Keratinocyte (primary cell): ENCODE measurements around the gene C2orf81. TPM values are rescaled to one million over a fixed set of nuclear protein-coding genes. Genes with fewer than 3 reads are reported as not detected.

Source experiments
- DNase-seq: peaks from one replicate; pipeline ENCODE4 v3.0.0-alpha.2; 2011; ENCODE audit warnings: low read depth, missing footprints, low spot score
- FAIRE-seq: peaks from 2 replicates; lab custom pipeline; 2011; peaks lifted over from hg19 to GRCh38; lab: Jason Lieb, UNC
- H2AFZ ChIP-seq: 2 replicates; pipeline ENCODE4 v1.6.0; 2012; ENCODE audit warnings: low read length, control low read depth, inconsistent platforms; ENCODE audit not compliant: control insufficient read depth
- H3K27ac ChIP-seq: 2 replicates; pipeline ENCODE4 v1.5.1; 2011; ENCODE audit warnings: low read length; ENCODE audit not compliant: control insufficient read depth, insufficient read depth
- H3K27me3 ChIP-seq: 3 replicates; pipeline ENCODE4 v1.6.0; 2011; ENCODE audit warnings: low read length; ENCODE audit not compliant: control insufficient read depth, insufficient read depth; ENCODE audit errors: extremely low read depth
- H3K36me3 ChIP-seq, 2 experiments: 2 replicates in 1 of 2; 3 replicates in 1 of 2; pipeline ENCODE4 v1.5.1; 2011; ENCODE audit warnings: low read length in 2 of 2, mild to moderate bottlenecking in 1 of 2; ENCODE audit not compliant: control insufficient read depth in 2 of 2, insufficient read depth in 2 of 2; ENCODE audit errors: extremely low read depth in 1 of 2
- H3K4me1 ChIP-seq: 3 replicates; pipeline ENCODE4 v1.5.1; 2011; ENCODE audit warnings: low read length; ENCODE audit not compliant: control insufficient read depth, insufficient read depth; ENCODE audit errors: extremely low read depth
- H3K4me2 ChIP-seq: 3 replicates; pipeline ENCODE4 v1.6.0; 2011; ENCODE audit warnings: low read depth, low read length; ENCODE audit not compliant: control insufficient read depth, insufficient read depth; ENCODE audit errors: extremely low read depth
- H3K4me3 ChIP-seq, 3 experiments: fragments of 200-600 bp in 1 of 3; sonication (generic) in 1 of 3; 2 replicates in 2 of 3; 3 replicates in 1 of 3; pipeline ENCODE4 v1.5.1; 2011 to 2016; ENCODE audit warnings: low read length in 3 of 3, mild to moderate bottlenecking in 3 of 3, control low read depth in 2 of 3, inconsistent platforms in 1 of 3, low read depth in 1 of 3, mixed read lengths in 1 of 3, mixed run types in 1 of 3, moderate library complexity in 1 of 3; ENCODE audit not compliant: control insufficient read depth in 2 of 3, insufficient read depth in 2 of 3; ENCODE audit errors: extremely low read depth in 1 of 3
- H3K79me2 ChIP-seq: 2 replicates; pipeline ENCODE4 v1.6.0; 2012; ENCODE audit warnings: low read length; ENCODE audit not compliant: control insufficient read depth, insufficient read depth
- H3K9ac ChIP-seq: 3 replicates; pipeline ENCODE4 v1.6.0; 2011; ENCODE audit warnings: low read length; ENCODE audit not compliant: control insufficient read depth, insufficient read depth; ENCODE audit errors: extremely low read depth
- H3K9me1 ChIP-seq: 3 replicates; pipeline ENCODE4 v1.6.0; 2011; ENCODE audit warnings: low read length; ENCODE audit not compliant: control insufficient read depth, insufficient read depth; ENCODE audit errors: extremely low read depth
- H3K9me3 ChIP-seq: 2 replicates; pipeline ENCODE4 v1.5.1; 2012; ENCODE audit warnings: low read depth, low read length; ENCODE audit not compliant: control insufficient read depth
- H4K20me1 ChIP-seq: 3 replicates; pipeline ENCODE4 v1.6.0; 2011; ENCODE audit warnings: low read length; ENCODE audit not compliant: control insufficient read depth, insufficient read depth; ENCODE audit errors: extremely low read depth
- EZH2 ChIP-seq: IDR thresholded peaks from one replicate; pipeline ENCODE4 v1.6.1; 2012; ENCODE audit warnings: inconsistent platforms, mild to moderate bottlenecking, low read length, moderate library complexity
- dilution Hi-C: fragments of 300-500 bp; cut with MboI; formaldehyde crosslinking; loops from one replicate; pipeline ENCODE4 v1.7.0; 2020; ENCODE audit warnings: low sequenced_read_pairs; ENCODE audit not compliant: extremely low pct_ligation_motif_present
- polyA plus RNA-seq, 5 experiments: library from polyadenylated mRNA; depleted of rRNA in 3 of 5; stranded (reverse) in 3 of 5; stranded (forward) in 1 of 5; unstranded in 1 of 5; fragments of >200 nt; gene quantifications; 1 replicate in 1 of 5; 2 replicates in 3 of 5; 3 replicates in 1 of 5; pipeline versions ENCODE4 v1.2.1 to v1.2.3, GENCODE V29; 2011 to 2012; ENCODE audit warnings: missing spikeins in 2 of 5, low read depth in 1 of 5, low replicate concordance in 1 of 5
- TF ChIP-seq, protein P1 (sequence below), 3 experiments: IDR thresholded peaks in 1 of 3; conservative IDR thresholded peaks in 1 of 3; optimal IDR thresholded peaks in 1 of 3; 2 replicates in 2 of 3; 3 replicates in 1 of 3; pipeline versions ENCODE3 to v1.5.1; 2011; ENCODE audit warnings: low read length in 3 of 3, mild to moderate bottlenecking in 3 of 3, moderate library complexity in 2 of 3, control low read depth in 1 of 3, inconsistent platforms in 1 of 3; ENCODE audit not compliant: insufficient read depth in 2 of 3; ENCODE audit errors: extremely low read depth in 1 of 3

C2orf81 gene
- polyA plus RNA-seq, 1 donor (not counting 4 experiments of a cell fraction or from before 2014, with no cell fraction given) = 0.58 TPM

DNA sequence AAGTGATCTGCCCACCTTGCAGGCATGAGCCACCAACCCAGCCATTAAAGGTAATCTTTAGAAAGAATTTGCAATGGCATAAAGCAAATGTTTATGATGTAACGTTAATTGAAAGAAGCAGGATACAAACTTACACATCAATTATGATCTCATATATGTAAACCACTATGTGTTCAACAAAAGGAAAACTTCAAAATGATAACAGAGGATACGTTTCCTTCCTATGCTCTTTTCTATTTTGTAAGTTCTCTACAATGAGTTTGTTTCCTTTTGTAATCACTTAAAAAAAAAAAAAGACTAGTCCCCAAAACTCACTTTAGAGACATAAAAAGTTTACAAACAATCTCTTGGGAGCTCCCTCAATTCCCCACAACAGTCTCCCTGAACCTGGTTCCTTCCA is 1.4 kb downstream of the C2orf81 start:
- no peaks in the 10 kb centered on the region for H4K20me1 ChIP-seq
- no peak for TF ChIP-seq EZH2
- TF ChIP-seq, protein P1, sequence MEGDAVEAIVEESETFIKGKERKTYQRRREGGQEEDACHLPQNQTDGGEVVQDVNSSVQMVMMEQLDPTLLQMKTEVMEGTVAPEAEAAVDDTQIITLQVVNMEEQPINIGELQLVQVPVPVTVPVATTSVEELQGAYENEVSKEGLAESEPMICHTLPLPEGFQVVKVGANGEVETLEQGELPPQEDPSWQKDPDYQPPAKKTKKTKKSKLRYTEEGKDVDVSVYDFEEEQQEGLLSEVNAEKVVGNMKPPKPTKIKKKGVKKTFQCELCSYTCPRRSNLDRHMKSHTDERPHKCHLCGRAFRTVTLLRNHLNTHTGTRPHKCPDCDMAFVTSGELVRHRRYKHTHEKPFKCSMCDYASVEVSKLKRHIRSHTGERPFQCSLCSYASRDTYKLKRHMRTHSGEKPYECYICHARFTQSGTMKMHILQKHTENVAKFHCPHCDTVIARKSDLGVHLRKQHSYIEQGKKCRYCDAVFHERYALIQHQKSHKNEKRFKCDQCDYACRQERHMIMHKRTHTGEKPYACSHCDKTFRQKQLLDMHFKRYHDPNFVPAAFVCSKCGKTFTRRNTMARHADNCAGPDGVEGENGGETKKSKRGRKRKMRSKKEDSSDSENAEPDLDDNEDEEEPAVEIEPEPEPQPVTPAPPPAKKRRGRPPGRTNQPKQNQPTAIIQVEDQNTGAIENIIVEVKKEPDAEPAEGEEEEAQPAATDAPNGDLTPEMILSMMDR (optimal IDR thresholded peaks at IDR 0.05 in 1 of 3, IDR thresholded peaks at IDR 0.05 in 1 of 3, conservative IDR thresholded peaks at IDR 0.05 in 1 of 3; ENCODE audit: extremely low read depth in 1 of 3, insufficient read depth in 2 of 3, low read length in 3 of 3) = no peak
- H3K4me2 ChIP-seq = no peak overlapping the region
- peaks cover 36% of the 10 kb centered on the region for H3K4me1 ChIP-seq
- peaks cover 0 to 8% of the 10 kb centered on the region in 2 experiments for H3K36me3 ChIP-seq
- no peak overlapping the region for H3K4me3 ChIP-seq
- H3K9me1 ChIP-seq = no peaks in the 10 kb centered on the region
- H3K27me3 ChIP-seq = peaks cover 2% of the 10 kb centered on the region
- no peak overlapping the region for H2AFZ ChIP-seq
- no peak for DNase-seq
- FAIRE-seq = no peak
- H3K9me3 ChIP-seq = no peaks in the 10 kb centered on the region
- H3K27ac ChIP-seq = no peak overlapping the region
- no peak overlapping the region for H3K9ac ChIP-seq
- dilution Hi-C loops = no loop called here
- H3K79me2 ChIP-seq = peaks cover 2% of the 10 kb centered on the region

DNA sequence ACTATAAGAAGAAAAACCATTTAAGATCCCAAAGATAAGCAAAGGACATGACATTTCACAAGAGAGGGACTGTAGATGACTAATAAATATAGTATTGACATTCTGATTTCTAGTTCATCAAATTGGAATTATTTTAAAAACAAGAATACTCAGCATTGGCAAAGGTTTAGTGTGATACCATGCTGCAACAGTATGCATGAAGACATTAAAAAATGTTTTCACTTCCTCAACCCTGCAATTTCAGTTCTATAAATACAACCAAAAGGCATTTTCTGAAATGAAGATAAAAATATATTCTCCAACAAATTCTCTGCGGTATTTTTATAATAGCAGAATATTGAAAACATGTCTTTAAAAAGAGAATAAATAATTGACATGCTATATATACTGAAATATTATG is 2.1 kb downstream of the C2orf81 start:
- H2AFZ ChIP-seq = no peak overlapping the region
- H3K27ac ChIP-seq = no peak overlapping the region
- DNase-seq (no peak), FAIRE-seq (no peak)
- peaks cover 2% of the 10 kb centered on the region for H3K79me2 ChIP-seq
- no peaks in the 10 kb centered on the region for H4K20me1 ChIP-seq
- H3K9me3 ChIP-seq = no peaks in the 10 kb centered on the region
- H3K36me3 ChIP-seq = peaks cover 0 to 1% of the 10 kb centered on the region in 2 experiments
- no peaks in the 10 kb centered on the region for H3K9me1 ChIP-seq
- no peak overlapping the region for H3K9ac ChIP-seq
- TF ChIP-seq EZH2 = no peak
- TF ChIP-seq, protein P1 (optimal IDR thresholded peaks at IDR 0.05 in 1 of 3, IDR thresholded peaks at IDR 0.05 in 1 of 3, conservative IDR thresholded peaks at IDR 0.05 in 1 of 3; ENCODE audit: extremely low read depth in 1 of 3, insufficient read depth in 2 of 3, low read length in 3 of 3) = no peak
- dilution Hi-C loops = no loop called here
- H3K4me1 ChIP-seq = peaks cover 35% of the 10 kb centered on the region
- peaks cover 3% of the 10 kb centered on the region for H3K27me3 ChIP-seq
- H3K4me2 ChIP-seq = no peak overlapping the region
- H3K4me3 ChIP-seq = no peak overlapping the region
